Small intestine (tissue), 7 donors: Measurements from ENCODE around the gene CRYGS. TPM values are rescaled to one million over a fixed set of nuclear protein-coding genes. Genes with fewer than 3 reads are reported as not detected.
"Not testable (repeated sequence)": the region's sequence is repeated elsewhere in the genome, so short reads cannot be mapped to it uniquely, and the experiment has no call there.

Experiments
- DNase-seq, 2 donors: peaks; one replicate each; pipeline versions ENCODE4 v3.0.0 to v3.0.0-alpha.2; 2013
- FAIRE-seq: peaks from 2 replicates; lab custom pipeline; 2012; peaks lifted over from hg19 to GRCh38; lab: Jason Lieb, UNC
- H3K27ac ChIP-seq, 3 donors: one replicate each; pipeline ENCODE4 v1.5.1; 2013; ENCODE audit warnings: low read length in 2 of 3, mild to moderate bottlenecking in 2 of 3, control low read depth in 1 of 3, inconsistent platforms in 1 of 3, low read depth in 1 of 3, moderate library complexity in 1 of 3
- H3K27me3 ChIP-seq, 3 donors: one replicate each; pipeline ENCODE4 v1.6.1; 2013; ENCODE audit warnings: low read length in 3 of 3, inconsistent platforms in 1 of 3; ENCODE audit not compliant: control insufficient read depth in 3 of 3, insufficient read depth in 3 of 3
- H3K36me3 ChIP-seq, 3 donors: one replicate each; pipeline ENCODE4 v1.6.1; 2013; ENCODE audit warnings: low read length in 3 of 3, inconsistent platforms in 1 of 3, low read depth in 1 of 3, mild to moderate bottlenecking in 1 of 3, moderate library complexity in 1 of 3; ENCODE audit not compliant: control insufficient read depth in 3 of 3, insufficient read depth in 2 of 3
- H3K4me1 ChIP-seq, 3 donors: one replicate each; pipeline ENCODE4 v1.6.1; 2013; ENCODE audit warnings: low read length in 2 of 3, inconsistent platforms in 1 of 3, low read depth in 1 of 3, mild to moderate bottlenecking in 1 of 3, moderate library complexity in 1 of 3; ENCODE audit not compliant: control insufficient read depth in 3 of 3, insufficient read depth in 2 of 3
- H3K4me3 ChIP-seq, 3 donors: one replicate each; pipeline ENCODE4 v1.5.1; 2013; ENCODE audit warnings: low read length in 3 of 3, control low read depth in 1 of 3, inconsistent platforms in 1 of 3, low read depth in 1 of 3, mild to moderate bottlenecking in 1 of 3, moderate library complexity in 1 of 3
- H3K9me3 ChIP-seq, 2 donors: one replicate each; pipeline ENCODE4 v1.6.1; 2013; ENCODE audit warnings: low read depth in 1 of 2, low read length in 1 of 2; ENCODE audit not compliant: control insufficient read depth in 2 of 2, insufficient read depth in 1 of 2
- WGBS, 3 donors: extraction: QIAGEN DNeasy Blood & Tissue Kit; methylation state at CpG; one replicate each; pipeline ENCODE4 v1.1.7; 2013; 5-methylcytosine and 5-hydroxymethylcytosine counted together
- polyA plus RNA-seq, 4 donors: library from polyadenylated mRNA; stranded (reverse) in 3 of 4; unstranded in 1 of 4; fragments of 200-250 nt in 3 of 4; fragments of 120-200 nt in 1 of 4; gene quantifications; one replicate each; pipeline versions ENCODE4 v1.2.1 to v1.2.3, GENCODE V29; 2013
- donor health status: healthy with polysubstance abuse.
- donor health status: control.
- donor health status: control.
- donor health status: Bipolar disorder and iron deficiency.
- donor health status: healthy.

CRYGS gene
- polyA plus RNA-seq, 4 donors = 2.0 to 7.4 (median 4.8) TPM

- DNase-seq = no peak
- Histone ChIP-seq H3K4me1 (no peaks in the 10 kb centered on the region), H3K27me3 (no peaks in the 10 kb centered on the region), H3K27ac (no peak overlapping the region), H3K9me3 (no peaks in the 10 kb centered on the region), H3K36me3 (no peaks in the 10 kb centered on the region), H3K4me3 (no peak overlapping the region)
- no peak for FAIRE-seq
- WGBS, 3 donors = 11 to 29% (median 12%) methylated on average over 2 of the region's 2 CpGs
These were observed 3.3 kb downstream of the CRYGS start for GRCh38 chr3:186540835-186541226.

- no peaks in the 10 kb centered on the region for H3K4me1 ChIP-seq
- DNase-seq (peak; percentile 89 to 91), FAIRE-seq (peak; percentile 94)
- WGBS, 3 donors = 3 to 9% (median 7%) methylated on average over 8 of the region's 8 CpGs
- no peaks in the 10 kb centered on the region for H3K9me3 ChIP-seq
- no peaks in the 10 kb centered on the region for H3K27me3 ChIP-seq
- no peaks in the 10 kb centered on the region for H3K36me3 ChIP-seq
- H3K4me3 ChIP-seq = no peak overlapping the region
- no peak overlapping the region for H3K27ac ChIP-seq
These were observed 3.9 kb downstream of the CRYGS start for GRCh38 chr3:186540221-186540834.

GRCh38 chr3:186538779-186539178 is 5.4 kb downstream of the CRYGS start:
- Histone ChIP-seq H3K27ac (no peak overlapping the region), H3K9me3 (no peaks in the 10 kb centered on the region), H3K27me3 (no peaks in the 10 kb centered on the region), H3K36me3 (no peaks in the 10 kb centered on the region), H3K4me1 (no peaks in the 10 kb centered on the region), H3K4me3 (no peak overlapping the region)
- DNase-seq (no peak), FAIRE-seq (no peak)
- 85 to 100% (median 91%) methylated on average over 3 of the region's 3 CpGs for WGBS, 3 donors

- Histone ChIP-seq H3K4me1 (no peaks in the 10 kb centered on the region), H3K36me3 (no peaks in the 10 kb centered on the region), H3K4me3 (no peak overlapping the region), H3K27me3 (no peaks in the 10 kb centered on the region), H3K27ac (no peak overlapping the region), H3K9me3 (no peaks in the 10 kb centered on the region)
- DNase-seq (no peak), FAIRE-seq (no peak)
These were observed 7.0 kb downstream of the CRYGS start for GRCh38 chr3:186536883-186537844.

- Histone ChIP-seq H3K4me3 (no peak overlapping the region), H3K36me3 (no peaks in the 10 kb centered on the region), H3K9me3 (no peaks in the 10 kb centered on the region), H3K27ac (no peak overlapping the region), H3K4me1 (no peaks in the 10 kb centered on the region), H3K27me3 (no peaks in the 10 kb centered on the region)
- 67 to 78% (median 72%) methylated on average over 6 of the region's 6 CpGs for WGBS, 3 donors
- no peak for DNase-seq
- no peak for FAIRE-seq
These were observed 10.0 kb downstream of the CRYGS start for GRCh38 chr3:186534113-186534669.

- no peaks in the 10 kb centered on the region for H3K27me3 ChIP-seq
- WGBS, 3 donors = 46 to 80% (median 77%) methylated on average over 1 of the region's 1 CpG
- no peak overlapping the region for H3K4me3 ChIP-seq
- no peaks in the 10 kb centered on the region for H3K4me1 ChIP-seq
- no peaks in the 10 kb centered on the region for H3K36me3 ChIP-seq
- no peak for FAIRE-seq
- H3K27ac ChIP-seq = no peak overlapping the region
- DNase-seq = no peak
- no peaks in the 10 kb centered on the region for H3K9me3 ChIP-seq
These were observed 11.5 kb downstream of the CRYGS start for GRCh38 chr3:186532598-186533072.

- WGBS, 3 donors = 95 to 97% (median 96%) methylated on average over 3 of the region's 3 CpGs
- H3K4me3 ChIP-seq, H3K4me1 ChIP-seq, H3K27ac ChIP-seq, H3K27me3 ChIP-seq, DNase-seq, H3K9me3 ChIP-seq, H3K36me3 ChIP-seq, FAIRE-seq: not testable (repeated sequence)
These were observed 12.5 kb downstream of the CRYGS start for GRCh38 chr3:186531694-186532093.

- Histone ChIP-seq H3K27ac (no peak overlapping the region), H3K27me3 (no peaks in the 10 kb centered on the region), H3K36me3 (no peaks in the 10 kb centered on the region), H3K4me3 (no peak overlapping the region), H3K9me3 (no peaks in the 10 kb centered on the region), H3K4me1 (no peaks in the 10 kb centered on the region)
- no peak for FAIRE-seq
- DNase-seq = no peak
These were observed 13.8 kb downstream of the CRYGS start for GRCh38 chr3:186530415-186530814.
